Measurements from ENCODE around the gene CD79A. TPM values are rescaled to one million over a fixed set of nuclear protein-coding genes. Genes with fewer than 3 reads are reported as not detected.

Gene CD79A
- not detected in 2 replicates for total RNA-seq

DNA sequence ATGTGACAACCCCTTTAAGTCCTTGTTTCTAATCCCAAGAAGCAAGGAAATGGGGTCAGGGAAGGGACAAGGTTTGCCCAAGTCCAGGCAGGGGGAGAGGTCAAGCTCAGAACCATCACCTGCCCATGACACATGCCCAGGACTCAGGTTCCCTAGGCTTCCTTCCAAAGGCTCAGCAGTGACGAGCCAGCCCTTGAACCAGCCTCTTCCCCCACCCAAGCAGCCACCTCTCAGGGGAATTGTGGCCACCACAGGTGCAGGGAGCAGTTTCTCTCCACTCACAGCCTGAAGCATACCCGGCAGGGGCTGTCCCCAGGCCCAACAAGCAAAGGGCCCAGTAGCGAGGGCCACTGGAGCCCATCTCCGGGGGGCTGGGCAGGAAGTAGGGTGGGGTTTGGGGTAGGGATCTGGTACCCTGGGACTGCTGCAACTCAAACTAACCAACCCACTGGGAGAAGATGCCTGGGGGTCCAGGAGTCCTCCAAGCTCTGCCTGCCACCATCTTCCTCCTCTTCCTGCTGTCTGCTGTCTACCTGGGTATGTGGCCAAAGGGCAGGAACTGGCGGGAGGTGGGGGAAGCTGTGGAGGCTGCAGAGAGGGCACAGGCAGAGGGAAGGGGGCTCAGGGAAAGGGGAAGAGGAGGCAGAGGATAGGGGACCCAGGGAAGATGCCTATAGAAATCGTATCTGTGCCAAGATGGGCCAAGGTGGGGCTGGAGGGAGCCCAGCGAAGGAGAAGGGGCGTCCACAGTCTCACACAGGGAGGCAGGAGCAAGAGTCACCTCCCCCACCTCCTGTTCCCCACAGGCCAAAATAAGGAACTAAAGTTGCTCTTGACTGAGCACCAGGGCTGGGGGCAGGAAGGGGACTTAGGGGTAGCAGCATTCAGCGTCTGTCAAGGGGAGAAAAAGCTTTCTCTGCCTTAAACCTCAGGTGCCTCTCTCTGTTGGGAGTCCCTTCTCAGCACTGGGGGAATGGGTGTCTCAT, at the start of gene CD79A:
Gene CD79A, plus strand, starts transcription at position 433 of the 986 bp plus-strand sequence. Its CDS starts 26 bp downstream, at position 459.

DNA sequence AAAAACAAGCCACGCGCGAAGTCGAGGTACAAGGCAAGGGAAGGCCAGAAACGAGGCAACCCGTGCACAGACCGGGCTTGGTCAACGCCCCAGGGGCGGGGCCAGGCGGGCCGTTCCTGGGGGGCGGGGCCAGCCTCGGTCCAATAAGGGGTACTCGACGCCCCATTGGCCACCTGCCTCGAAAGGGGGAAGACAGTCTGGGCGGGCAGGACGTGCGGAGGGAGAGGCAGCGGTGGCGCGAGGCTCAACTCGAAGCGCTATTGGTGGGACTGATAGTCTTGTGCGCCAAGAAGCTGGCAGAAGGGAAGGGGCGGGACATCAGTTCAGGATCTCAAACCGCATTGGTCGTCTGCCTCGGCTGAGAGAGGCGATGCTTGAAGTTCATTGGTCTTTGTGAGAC, 32.5 kb upstream of the CD79A start, which contains the start of gene LYPD4:
Gene LYPD4, minus strand, starts transcription at position 83 of the 400 bp plus-strand sequence. CDS start 5,398 bp downstream, outside the sequence.

DNA sequence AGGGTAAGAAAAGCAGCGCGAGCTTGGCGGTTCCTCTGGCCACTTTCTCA, 32.3 kb upstream of the CD79A start, which contains the start of gene DMRTC2:
Gene DMRTC2, plus strand, starts transcription at position 42 of the 50 bp plus-strand sequence. CDS start 2,387 bp downstream, outside the sequence.

DNA sequence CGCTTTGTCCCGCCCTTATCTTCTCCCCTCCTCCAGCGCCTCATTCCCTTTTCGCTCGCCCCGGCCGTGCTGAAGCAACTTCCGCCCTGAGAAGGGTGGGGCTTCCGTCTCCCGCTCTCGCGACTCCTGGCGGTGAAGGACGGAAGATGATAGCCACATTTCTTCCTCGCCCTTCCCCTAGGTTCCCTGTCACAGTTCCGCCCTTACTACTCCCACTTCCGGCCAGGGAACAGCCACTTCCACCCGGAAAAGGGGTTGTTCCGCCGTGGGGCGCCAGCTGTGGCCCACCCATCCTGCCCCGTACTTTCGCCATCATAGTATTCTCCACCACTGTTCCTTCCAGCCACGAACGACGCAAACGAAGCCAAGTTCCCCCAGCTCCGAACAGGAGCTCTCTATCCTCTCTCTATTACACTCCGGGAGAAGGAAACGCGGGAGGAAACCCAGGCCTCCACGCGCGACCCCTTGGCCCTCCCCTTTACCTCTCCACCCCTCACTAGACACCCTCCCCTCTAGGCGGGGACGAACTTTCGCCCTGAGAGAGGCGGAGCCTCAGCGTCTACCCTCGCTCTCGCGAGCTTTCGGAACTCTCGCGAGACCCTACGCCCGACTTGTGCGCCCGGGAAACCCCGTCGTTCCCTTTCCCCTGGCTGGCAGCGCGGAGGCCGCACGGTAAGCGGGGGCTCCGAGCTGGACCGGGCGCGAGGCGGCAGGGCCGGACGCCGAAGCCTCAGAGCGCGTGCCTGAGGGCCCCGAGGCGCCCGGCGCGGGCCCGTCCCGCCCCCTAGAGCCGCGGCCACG, 17.3 kb upstream of the CD79A start, which contains the start of gene RPS19:
Gene RPS19, plus strand, starts transcription at position 638 of the 801 bp plus-strand sequence. CDS start 520 bp downstream, outside the sequence.

DNA sequence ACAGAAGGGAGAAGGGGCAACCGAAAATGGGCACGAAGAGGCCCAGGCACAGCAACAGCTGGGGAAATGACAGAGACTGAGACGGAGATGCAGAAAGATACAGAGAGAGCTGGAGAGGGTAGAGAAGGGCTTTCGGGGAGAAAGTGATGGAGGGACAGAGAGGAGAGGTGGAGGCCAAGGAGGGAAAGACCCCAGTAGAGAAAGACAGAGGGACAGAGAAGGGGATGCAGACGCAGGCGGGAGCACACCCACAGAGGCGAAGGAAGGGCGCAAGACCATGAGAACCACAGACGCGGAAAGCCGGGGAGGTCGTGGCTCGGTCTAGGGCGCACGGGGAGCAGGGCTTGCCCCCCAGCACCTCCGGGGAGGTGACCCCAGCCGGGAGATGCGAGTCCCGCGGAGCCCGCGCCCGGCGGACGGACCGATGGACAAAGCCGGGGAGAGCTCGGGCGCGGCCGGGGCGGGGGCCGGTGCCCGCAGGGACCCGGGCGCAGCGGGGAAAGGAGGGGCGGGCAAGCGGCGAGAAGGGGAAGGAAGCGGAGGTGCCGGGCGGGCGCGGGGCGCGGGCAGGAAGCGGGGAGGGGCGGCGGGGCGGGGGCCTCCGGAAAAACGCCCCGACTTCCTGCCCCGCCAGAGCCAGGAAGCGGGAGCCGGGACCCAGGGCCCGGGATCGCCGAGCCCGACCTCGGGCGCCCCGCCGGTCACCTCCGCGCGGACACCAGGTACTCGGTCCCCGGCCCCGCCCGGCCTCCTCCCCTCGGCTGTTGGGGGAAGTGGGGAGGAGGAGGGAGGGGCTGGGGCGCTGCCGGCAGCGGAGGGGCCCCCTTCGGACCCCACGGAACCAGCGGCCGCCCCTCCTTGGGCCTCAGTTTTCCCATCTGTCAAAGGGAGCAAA, 5.7 kb downstream of the CD79A start, which contains the start of gene ARHGEF1:
Gene ARHGEF1, plus strand, starts transcription at position 617 of the 895 bp plus-strand sequence. CDS start 4,899 bp downstream, outside the sequence.

DNA sequence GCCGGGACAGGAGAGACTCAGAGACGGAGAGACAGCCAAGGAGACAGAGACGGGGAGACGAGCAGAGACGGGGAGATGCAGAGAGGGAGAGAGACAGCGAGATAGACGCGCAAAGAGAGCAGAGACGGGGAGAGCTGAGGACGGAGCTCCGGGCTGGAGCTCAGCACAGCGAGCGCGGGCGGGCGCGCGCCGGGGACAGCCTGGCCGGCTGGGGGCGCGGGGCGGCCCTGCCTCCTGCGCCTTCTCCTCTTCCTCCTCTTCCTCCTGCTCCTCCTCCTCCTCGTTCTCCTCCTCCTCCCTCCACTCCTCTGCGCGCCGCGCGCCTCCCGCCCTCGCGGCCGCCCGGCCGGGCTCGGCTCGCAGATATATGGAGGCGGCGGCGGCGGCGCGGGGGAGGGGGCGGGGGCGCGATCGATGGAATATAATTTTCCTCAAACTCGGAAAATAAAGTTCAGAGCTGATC, 51.2 kb downstream of the CD79A start, which contains the start of gene ERFL:
Gene ERFL, minus strand, starts transcription at position 229 of the 463 bp plus-strand sequence. CDS start 15,530 bp downstream, outside the sequence.

Other genes with a start within 250 kb of the CD79A start
- not detected in 2 replicates for gene CEACAM7, start 189.0 kb upstream of the CD79A start, total RNA-seq
- gene CEACAM5, start 168.7 kb upstream of the CD79A start, total RNA-seq, result not detected in 2 replicates
- gene CEACAM6, start 121.7 kb upstream of the CD79A start, total RNA-seq, result not detected in 2 replicates
- gene CEACAM3, start 80.7 kb upstream of the CD79A start, total RNA-seq, result not detected in 2 replicates
- gene LYPD4, start 32.6 kb upstream of the CD79A start, total RNA-seq, result not detected in 2 replicates
- gene DMRTC2, start 32.2 kb upstream of the CD79A start, total RNA-seq, result not detected in 2 replicates
- 689 and 1,123 TPM in 2 replicates for gene RPS19, start 17.0 kb upstream of the CD79A start, total RNA-seq
- gene ARHGEF1, start 5.9 kb downstream of the CD79A start, total RNA-seq, result 37.4 and 51.1 TPM in 2 replicates
- under 0.01 TPM in 1 of 2 replicates, not detected in the other for gene ERFL, start 51.2 kb downstream of the CD79A start, total RNA-seq
- gene RABAC1, start 82.0 kb downstream of the CD79A start, total RNA-seq, result 114 and 220 TPM in 2 replicates
- 0.11 and 0.37 TPM in 2 replicates for gene ATP1A3, start 117.0 kb downstream of the CD79A start, total RNA-seq
- 0.44 and 0.87 TPM in 2 replicates for gene GRIK5, start 192.9 kb downstream of the CD79A start, total RNA-seq
- 12.4 and 14.6 TPM in 2 replicates for gene ZNF574, start 198.9 kb downstream of the CD79A start, total RNA-seq